OCI-LY3 (cell line): ENCODE data around the gene CA10.

Experiments
- EZH2phosphoT487 ChIP-seq: fragments of 200-600 bp; shearing (Covaris generic); IDR thresholded peaks from 2 replicates; pipeline ENCODE4 v1.6.1; 2018; ENCODE audit warnings: antibody characterized with exemption, mixed run types, low read depth
- TF ChIP-seq, protein P1 (sequence below): fragments of 200-600, 300-600 bp; sonication (generic); IDR thresholded peaks from 2 replicates; pipeline ENCODE4 v1.5.1; 2014; ENCODE audit warnings: antibody characterized with exemption, low read length, low read depth

DNA sequence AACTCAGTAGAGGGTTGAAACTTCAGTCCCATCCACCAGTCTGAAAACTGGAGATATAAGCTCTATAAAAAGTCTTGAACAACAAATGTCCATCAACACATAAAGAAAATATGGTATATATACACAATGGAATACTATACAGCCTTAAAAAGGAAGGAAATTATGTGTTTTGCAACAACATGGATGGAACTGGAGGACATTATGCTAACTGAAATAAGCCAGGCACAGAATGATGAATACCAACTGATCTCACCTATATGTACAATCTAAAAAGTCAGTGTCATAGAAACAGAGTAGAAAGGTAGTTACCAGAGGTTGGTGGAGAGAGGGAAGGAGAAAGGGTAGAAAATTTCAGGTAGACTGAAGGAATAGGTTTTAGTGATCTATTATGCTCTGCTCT lies 438.1 kb downstream of the CA10 start:
- TF ChIP-seq, protein P1, sequence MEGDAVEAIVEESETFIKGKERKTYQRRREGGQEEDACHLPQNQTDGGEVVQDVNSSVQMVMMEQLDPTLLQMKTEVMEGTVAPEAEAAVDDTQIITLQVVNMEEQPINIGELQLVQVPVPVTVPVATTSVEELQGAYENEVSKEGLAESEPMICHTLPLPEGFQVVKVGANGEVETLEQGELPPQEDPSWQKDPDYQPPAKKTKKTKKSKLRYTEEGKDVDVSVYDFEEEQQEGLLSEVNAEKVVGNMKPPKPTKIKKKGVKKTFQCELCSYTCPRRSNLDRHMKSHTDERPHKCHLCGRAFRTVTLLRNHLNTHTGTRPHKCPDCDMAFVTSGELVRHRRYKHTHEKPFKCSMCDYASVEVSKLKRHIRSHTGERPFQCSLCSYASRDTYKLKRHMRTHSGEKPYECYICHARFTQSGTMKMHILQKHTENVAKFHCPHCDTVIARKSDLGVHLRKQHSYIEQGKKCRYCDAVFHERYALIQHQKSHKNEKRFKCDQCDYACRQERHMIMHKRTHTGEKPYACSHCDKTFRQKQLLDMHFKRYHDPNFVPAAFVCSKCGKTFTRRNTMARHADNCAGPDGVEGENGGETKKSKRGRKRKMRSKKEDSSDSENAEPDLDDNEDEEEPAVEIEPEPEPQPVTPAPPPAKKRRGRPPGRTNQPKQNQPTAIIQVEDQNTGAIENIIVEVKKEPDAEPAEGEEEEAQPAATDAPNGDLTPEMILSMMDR = no peak
- TF ChIP-seq EZH2phosphoT487 = no peak
